GM23338 (cell line): ENCODE measurements around the gene ACSBG1.

ENCODE experiments used
- CTCF ChIP-seq, 2 experiments: fragments of 200-600 bp in 1 of 2; sonication (generic) in 1 of 2; conservative IDR thresholded peaks; 2 replicates each; pipeline versions ENCODE4 v1.5.1 to v1.6.1; 2016 to 2017; ENCODE audit warnings: antibody characterized with exemption in 2 of 2, low read depth in 2 of 2, mild to moderate bottlenecking in 2 of 2, moderate library complexity in 1 of 2
- ETS1 ChIP-seq: IDR thresholded peaks from 2 replicates; pipeline ENCODE4 v1.6.1; 2016; ENCODE audit warnings: antibody characterized with exemption
- EZH2 ChIP-seq: fragments of 200-600 bp; sonication (generic); IDR thresholded peaks from one replicate; pipeline ENCODE4 v1.8.0; 2017; ENCODE audit warnings: antibody characterized with exemption, mild to moderate bottlenecking, low read depth; ENCODE audit not compliant: unreplicated experiment
- EZH2phosphoT487 ChIP-seq: fragments of 200-600 bp; sonication (generic); IDR thresholded peaks from one replicate; pipeline ENCODE4 v1.8.1; 2018; ENCODE audit warnings: antibody characterized with exemption; ENCODE audit not compliant: unreplicated experiment
- JUNB ChIP-seq: IDR thresholded peaks from one replicate; pipeline ENCODE4 v1.6.1; 2016; ENCODE audit warnings: antibody characterized with exemption; ENCODE audit not compliant: unreplicated experiment
- POLR2AphosphoS5 ChIP-seq: IDR thresholded peaks from 2 replicates; pipeline ENCODE4 v1.6.1; 2016; ENCODE audit warnings: antibody characterized with exemption, low read depth
- REST ChIP-seq: IDR thresholded peaks from one replicate; pipeline ENCODE4 v1.6.1; 2018; ENCODE audit warnings: antibody characterized with exemption; ENCODE audit not compliant: unreplicated experiment
- STAT1 ChIP-seq: IDR thresholded peaks from one replicate; pipeline ENCODE4 v1.6.1; 2016; ENCODE audit warnings: antibody characterized with exemption; ENCODE audit not compliant: unreplicated experiment

- TF ChIP-seq CTCF (conservative IDR thresholded peaks at IDR 0.05; ENCODE audit: low read depth in 2 of 2) (no peak), REST (no peak), ETS1 (no peak), EZH2 (no peak), JUNB (no peak), EZH2phosphoT487 (no peak), POLR2AphosphoS5 (no peak), STAT1 (no peak)
Measured at GRCh38 chr15:78261062-78261461, 26.7 kb upstream of the ACSBG1 start.
